IMR-90 (cell line): ENCODE results near the gene IFIH1. TPM values are rescaled to one million over a fixed set of nuclear protein-coding genes. Genes with fewer than 3 reads are reported as not detected.

Experiments used
- ATAC-seq: fragments of 200-7000 bp; cut with Tn5 transposase; 2 replicates; pipeline ENCODE4 v1.9.1; 2020; ENCODE audit warnings: low read depth, mild to moderate bottlenecking, moderate library complexity
- BruUV-seq: library from RNA; stranded (reverse); fragments of 400-500 nt; replicated peaks from 2 replicates; lab custom pipeline; 2021; lab: Mats Ljungman, UMichigan
- CTCF ChIA-PET: fragments of 300-600 bp; formaldehyde crosslinking; extraction: SDS; loops from one replicate; lab custom pipeline; 2021; ENCODE audit warnings: antibody characterized with exemption; lab: Yijun Ruan, JAX
- POLR2A ChIA-PET: fragments of 300-600 bp; sonication (Branson Sonifier 250); formaldehyde crosslinking; loops from one replicate; lab custom pipeline; 2022; ENCODE audit warnings: antibody characterized with exemption; ENCODE audit not compliant: unreplicated experiment; lab: Charles Lee
- DNase-seq: peaks from one replicate; pipeline ENCODE4 v3.0.0; 2013
- H2AFZ ChIP-seq: replicated peaks from 2 replicates; pipeline ENCODE3; 2013; ENCODE audit warnings: low read length, mild to moderate bottlenecking; ENCODE audit not compliant: poor library complexity
- H2AK5ac ChIP-seq: 2 replicates; pipeline ENCODE4 v1.6.1; 2013; ENCODE audit warnings: low read depth, low read length, inconsistent platforms
- H2AK9ac ChIP-seq: replicated peaks from 2 replicates; pipeline ENCODE3; 2013; ENCODE audit warnings: mild to moderate bottlenecking, low read depth, low read length, moderate library complexity; ENCODE audit not compliant: poor library complexity
- H2BK120ac ChIP-seq: 2 replicates; pipeline ENCODE4 v1.6.1; 2013; ENCODE audit warnings: low read depth, low read length, inconsistent platforms
- H2BK15ac ChIP-seq: 3 replicates; pipeline ENCODE4 v1.6.1; 2013; ENCODE audit warnings: low read depth, low read length, inconsistent platforms
- H2BK20ac ChIP-seq: 2 replicates; pipeline ENCODE4 v1.6.1; 2013; ENCODE audit warnings: low read depth, mild to moderate bottlenecking, inconsistent platforms, low read length, moderate library complexity
- H2BK5ac ChIP-seq: 2 replicates; pipeline ENCODE4 v1.6.1; 2013; ENCODE audit warnings: mild to moderate bottlenecking, low read depth, low read length, inconsistent platforms; ENCODE audit not compliant: poor library complexity, severe bottlenecking
- H3K14ac ChIP-seq: replicated peaks from 2 replicates; pipeline ENCODE4 v1.6.1; 2013; ENCODE audit warnings: low read depth, low read length, inconsistent platforms
- H3K18ac ChIP-seq: 2 replicates; pipeline ENCODE4 v1.6.1; 2013; ENCODE audit warnings: low read depth, low read length, control low read depth
- H3K23ac ChIP-seq: 2 replicates; pipeline ENCODE4 v1.6.1; 2013; ENCODE audit warnings: low read depth, low read length, inconsistent platforms
- H3K27ac ChIP-seq: 2 replicates; pipeline ENCODE4 v1.5.1; 2013; ENCODE audit warnings: mild to moderate bottlenecking, control low read depth, low read length; ENCODE audit not compliant: insufficient read depth
- H3K27me3 ChIP-seq: 2 replicates; pipeline ENCODE4 v1.6.1; 2013; ENCODE audit warnings: low read length; ENCODE audit not compliant: control insufficient read depth, insufficient read depth
- H3K36me3 ChIP-seq: 2 replicates; pipeline ENCODE4 v1.6.1; 2013; ENCODE audit warnings: low read length, mixed read lengths; ENCODE audit not compliant: control insufficient read depth, insufficient read depth
- H3K4ac ChIP-seq: 2 replicates; pipeline ENCODE4 v1.6.1; 2013; ENCODE audit warnings: low read depth, low read length, inconsistent platforms
- H3K4me1 ChIP-seq: 2 replicates; pipeline ENCODE4 v1.6.1; 2013; ENCODE audit warnings: low read length, mixed read lengths; ENCODE audit not compliant: control insufficient read depth, insufficient read depth
- H3K4me2 ChIP-seq: 2 replicates; pipeline ENCODE4 v1.6.1; 2013; ENCODE audit warnings: low read depth, mild to moderate bottlenecking, control low read depth, low read length, moderate library complexity
- H3K4me3 ChIP-seq: 2 replicates; pipeline ENCODE4 v1.5.1; 2013; ENCODE audit warnings: low read depth, mild to moderate bottlenecking, control low read depth, low read length, moderate library complexity; ENCODE audit not compliant: insufficient read depth
- H3K56ac ChIP-seq: 2 replicates; pipeline ENCODE4 v1.6.1; 2013; ENCODE audit warnings: low read length, inconsistent platforms; ENCODE audit not compliant: insufficient read depth; ENCODE audit errors: extremely low read depth
- H3K79me1 ChIP-seq, 2 experiments: 2 replicates each; pipeline ENCODE4 v1.6.1; 2013; ENCODE audit warnings: low read length in 2 of 2, inconsistent platforms in 1 of 2, low read depth in 1 of 2
- H3K9ac ChIP-seq: 2 replicates; pipeline ENCODE4 v1.6.1; 2013; ENCODE audit warnings: low read depth, low read length, control low read depth
- H3K9me1 ChIP-seq: 2 replicates; pipeline ENCODE4 v1.6.1; 2013; ENCODE audit warnings: low read length, inconsistent platforms; ENCODE audit not compliant: insufficient read depth
- H3K9me3 ChIP-seq: 2 replicates; pipeline ENCODE4 v1.6.1; 2013; ENCODE audit warnings: low read length; ENCODE audit not compliant: control insufficient read depth, insufficient read depth
- H4K20me1 ChIP-seq: 2 replicates; pipeline ENCODE4 v1.6.1; 2013; ENCODE audit warnings: low read length, inconsistent platforms; ENCODE audit not compliant: insufficient read depth
- H4K5ac ChIP-seq: 2 replicates; pipeline ENCODE4 v1.6.1; 2013; ENCODE audit warnings: mild to moderate bottlenecking, low read depth, low read length, control low read depth
- H4K8ac ChIP-seq, 2 experiments: 2 replicates each; pipeline ENCODE4 v1.6.1; 2013; ENCODE audit warnings: low read depth in 2 of 2, low read length in 2 of 2, control low read depth in 1 of 2, inconsistent platforms in 1 of 2
- H4K91ac ChIP-seq: 2 replicates; pipeline ENCODE4 v1.6.1; 2013; ENCODE audit warnings: low read depth, low read length, inconsistent platforms; ENCODE audit not compliant: insufficient read depth
- BHLHE40 ChIP-seq: fragments of 150-350 bp; IDR thresholded peaks from 2 replicates; pipeline ENCODE4 v1.6.1; 2016; ENCODE audit warnings: mild to moderate bottlenecking, low read depth, low read length
- CEBPB ChIP-seq: IDR thresholded peaks from 2 replicates; pipeline ENCODE4 v1.6.1; 2012; ENCODE audit warnings: low read depth, low read length, improper control_type of control experiment
- CHD1 ChIP-seq: IDR thresholded peaks from 2 replicates; pipeline ENCODE4 v1.6.1; 2012; ENCODE audit warnings: low read depth, low read length, improper control_type of control experiment
- CTCF ChIP-seq: conservative IDR thresholded peaks from 2 replicates; pipeline ENCODE4 v1.5.1; 2012; ENCODE audit warnings: mild to moderate bottlenecking, low read depth, low read length, improper control_type of control experiment
- ELK1 ChIP-seq: fragments of 150-350 bp; IDR thresholded peaks from 2 replicates; pipeline ENCODE4 v1.6.1; 2016; ENCODE audit warnings: low read depth, mild to moderate bottlenecking, low read length, moderate library complexity, borderline replicate concordance
- FOS ChIP-seq: fragments of 150-350 bp; IDR thresholded peaks from 2 replicates; pipeline ENCODE4 v1.6.1; 2016; ENCODE audit warnings: low read depth, low read length
- MAFK ChIP-seq: IDR thresholded peaks from 2 replicates; pipeline ENCODE4 v1.6.1; 2012; ENCODE audit warnings: low read depth, low read length, improper control_type of control experiment
- MAZ ChIP-seq: IDR thresholded peaks from 2 replicates; pipeline ENCODE4 v1.6.1; 2012; ENCODE audit warnings: low read depth, mild to moderate bottlenecking, low read length, improper control_type of control experiment, moderate library complexity, borderline replicate concordance
- MXI1 ChIP-seq: IDR thresholded peaks from 2 replicates; pipeline ENCODE4 v1.6.1; 2012; ENCODE audit warnings: low read depth, mild to moderate bottlenecking, low read length, moderate library complexity, borderline replicate concordance
- NFE2L2 ChIP-seq: fragments of 150-350 bp; IDR thresholded peaks from 2 replicates; pipeline ENCODE4 v1.6.1; 2016; ENCODE audit warnings: low read depth, mild to moderate bottlenecking, low read length
- POLR2A ChIP-seq: IDR thresholded peaks from 2 replicates; pipeline ENCODE4 v1.6.1; 2012; ENCODE audit warnings: mild to moderate bottlenecking, low read depth, low read length
- RAD21 ChIP-seq: IDR thresholded peaks from 2 replicates; pipeline ENCODE4 v1.6.1; 2012; ENCODE audit warnings: low read length, improper control_type of control experiment
- RCOR1 ChIP-seq: IDR thresholded peaks from 2 replicates; pipeline ENCODE4 v1.6.1; 2012; ENCODE audit warnings: mild to moderate bottlenecking, low read length, improper control_type of control experiment; ENCODE audit not compliant: insufficient replicate concordance
- RFX5 ChIP-seq: IDR thresholded peaks from 2 replicates; pipeline ENCODE4 v1.8.0; 2012; ENCODE audit warnings: low read depth, mild to moderate bottlenecking, low read length, moderate library complexity
- SMC3 ChIP-seq: fragments of 150-350 bp; IDR thresholded peaks from 2 replicates; pipeline ENCODE4 v1.6.1; 2016; ENCODE audit warnings: low read depth, mild to moderate bottlenecking, antibody characterized with exemption, low read length, moderate library complexity
- USF2 ChIP-seq: fragments of 150-350 bp; IDR thresholded peaks from 2 replicates; pipeline ENCODE4 v1.6.1; 2017; ENCODE audit warnings: mild to moderate bottlenecking, antibody characterized with exemption, low read length, low read depth
- WGBS, 2 experiments: methylation state at CpG; one replicate each; pipeline versions ENCODE4 v1.1.5 to v1.1.7; 2013; ENCODE audit warnings: missing lambda C conversion rate in 2 of 2; ENCODE audit not compliant: insufficient read length in 1 of 2; ENCODE audit errors: extremely low coverage in 2 of 2; 5-methylcytosine and 5-hydroxymethylcytosine counted together
- dilution Hi-C: fragments of 300-500 bp; cut with HindIII; formaldehyde crosslinking; loops from one replicate; pipeline ENCODE4 v1.14.3; 2018; ENCODE audit warnings: low sequenced_read_pairs; ENCODE audit not compliant: unreplicated experiment
- in situ Hi-C: fragments of 300-500 bp; cut with MboI; formaldehyde crosslinking; loops from 3 replicates; pipeline ENCODE4 v1.14.3; 2019; ENCODE audit warnings: low sequenced_read_pairs, inconsistent platforms, mixed read lengths
- intact Hi-C: fragments of 100-400 bp; cut with micrococcal nuclease; formaldehyde crosslinking; loops from 2 replicates; pipeline ENCODE4 v1.10.0; 2022
- polyA plus RNA-seq, 3 experiments: library from polyadenylated mRNA; depleted of rRNA; stranded (reverse); fragments of >200 nt; gene quantifications; 2 replicates each; pipeline ENCODE4 v1.2.3, GENCODE V29; 2012; ENCODE audit warnings: low replicate concordance in 1 of 3
- total RNA-seq: library from RNA; depleted of rRNA; stranded (reverse); fragments of >200 nt; gene quantifications from 2 replicates; pipeline ENCODE4 v1.2.3, GENCODE V29; 2012

IFIH1 gene
- total and polyA plus RNA-seq, 2 of the 4 experiments (the other 2 are of a cell fraction), result 1.3 to 1.4 TPM

- TF ChIP-seq CTCF (no peak), SMC3 (no peak), ELK1 (no peak), BHLHE40 (no peak), RCOR1 (no peak), MAZ (no peak), MXI1 (no peak), FOS (no peak), NFE2L2 (no peak), RAD21 (no peak), USF2 (no peak), RFX5 (no peak), MAFK (no peak), POLR2A (no peak), CEBPB (no peak), CHD1 (no peak)
- CTCF ChIA-PET, result no interaction called here
These were observed 10.1 kb upstream of the IFIH1 start for GRCh38 chr2:162328424-162329157.

More at GRCh38 chr2:162328424-162329157, 10.1 kb upstream of the IFIH1 start:
- Histone ChIP-seq H2AK5ac (no peak overlapping the region), H4K91ac (no peak overlapping the region), H2AFZ (no peak overlapping the region), H3K27me3 (peaks cover 2% of the 10 kb centered on the region; the same call in 1 of the 2 replicates), H3K14ac (no peak overlapping the region), H4K5ac (no peak overlapping the region), H3K18ac (no peak overlapping the region), H3K4me3 (no peak overlapping the region), H3K36me3 (no peaks in the 10 kb centered on the region), H3K9me1 (no peaks in the 10 kb centered on the region), H3K79me1 (no peaks in the 10 kb centered on the region), H2BK15ac (no peak overlapping the region), H2AK9ac (no peak overlapping the region), H3K4me2 (no peak overlapping the region), H3K9me3 (no peaks in the 10 kb centered on the region; the same call in 1 of the 2 replicates), H2BK5ac (no peak overlapping the region), H3K56ac (no peak overlapping the region), H2BK20ac (no peak overlapping the region), H2BK120ac (no peak overlapping the region), H3K4me1 (no peaks in the 10 kb centered on the region), H3K27ac (no peak overlapping the region), H3K23ac (no peak overlapping the region), H3K4ac (no peak overlapping the region), H4K8ac (no peak overlapping the region), H3K9ac (no peak overlapping the region), H4K20me1 (no peaks in the 10 kb centered on the region)
- DNase-seq, result no peak
- POLR2A ChIA-PET, result interaction anchor here (0.6 kb wide), 1 partner anchor 11 kb away, joined by 3 read pairs; no protein-coding TSS in a partner anchor
- in situ Hi-C loops, result no loop called here
- ATAC-seq, result no peak
- no CpG with 5 or more reads among the region's 12 CpGs for WGBS, 2 experiments
- intact Hi-C loops, result no loop called here
- no TSS peak for BruUV-seq
- dilution Hi-C loops, result no loop called here
